ENCODE measurements around the gene ATP6V1B1.
A peak's percentile ranks its signal among the peaks of the same experiment; 100 is the strongest.

Gene ATP6V1B1

DNA sequence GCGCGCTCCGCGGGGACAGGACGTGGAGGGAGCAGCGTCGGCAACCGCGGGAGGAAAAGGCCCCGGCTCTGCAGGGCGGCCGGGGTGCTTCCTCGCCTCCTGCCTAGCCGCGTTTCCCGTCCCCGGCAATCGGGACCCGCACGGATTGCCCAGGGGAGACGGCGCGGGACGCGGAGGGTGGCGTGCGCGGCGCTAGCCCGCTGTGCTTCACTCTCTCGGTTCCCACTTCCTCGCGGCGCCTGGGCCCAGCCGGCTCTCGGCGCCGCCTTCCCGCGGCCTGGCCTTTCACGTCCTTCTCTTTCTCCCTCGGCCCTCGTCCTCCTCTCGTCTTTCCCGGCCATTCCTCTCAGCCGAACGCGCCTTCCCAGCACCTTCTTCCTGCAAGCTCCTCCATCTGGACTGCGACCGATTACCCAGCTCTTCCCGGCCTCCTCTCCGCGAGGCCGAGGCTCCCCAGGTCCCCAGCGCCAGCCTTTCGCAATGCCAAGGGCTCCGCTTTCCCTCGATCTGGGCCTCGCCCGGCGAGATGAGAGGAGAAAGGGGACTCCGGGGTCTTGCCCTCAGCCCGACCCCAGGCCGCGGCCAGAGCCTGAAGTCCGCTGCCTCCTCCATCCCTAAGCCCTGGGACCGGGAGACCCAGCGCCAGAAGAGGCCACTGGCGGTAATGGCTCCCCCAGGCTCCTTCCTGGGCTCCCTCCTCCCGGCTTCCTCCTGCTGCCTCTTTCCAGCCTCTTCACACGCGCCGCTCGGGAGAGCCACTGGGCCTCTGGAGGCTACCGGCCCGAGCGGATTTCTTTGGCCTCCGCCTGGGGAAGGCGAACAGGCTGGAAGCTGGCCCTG is 34.3 kb upstream of the ATP6V1B1 start:
- no peak for DNase-seq (ENCODE audit: low read depth in 3 of 3)

DNA sequence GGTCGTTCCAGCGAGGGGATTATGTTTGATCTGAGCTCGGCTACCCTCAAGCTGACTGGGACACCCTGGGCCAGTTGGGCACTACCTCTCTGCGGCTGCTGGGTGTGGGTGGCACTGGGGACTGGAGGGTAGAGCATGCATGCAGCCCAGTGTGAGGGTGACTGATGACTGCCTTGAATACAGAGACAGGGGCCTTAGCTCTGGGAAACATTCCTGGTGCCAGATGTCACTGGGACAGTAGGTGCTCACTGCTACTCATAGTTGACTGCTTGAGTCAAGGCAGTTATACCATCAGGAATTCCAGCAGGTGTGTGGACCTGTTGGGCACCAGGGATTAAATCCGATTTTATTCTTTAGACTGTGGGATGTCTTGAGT is 33.6 kb upstream of the ATP6V1B1 start:
- no peak for DNase-seq (ENCODE audit: low read depth in 3 of 3)

DNA sequence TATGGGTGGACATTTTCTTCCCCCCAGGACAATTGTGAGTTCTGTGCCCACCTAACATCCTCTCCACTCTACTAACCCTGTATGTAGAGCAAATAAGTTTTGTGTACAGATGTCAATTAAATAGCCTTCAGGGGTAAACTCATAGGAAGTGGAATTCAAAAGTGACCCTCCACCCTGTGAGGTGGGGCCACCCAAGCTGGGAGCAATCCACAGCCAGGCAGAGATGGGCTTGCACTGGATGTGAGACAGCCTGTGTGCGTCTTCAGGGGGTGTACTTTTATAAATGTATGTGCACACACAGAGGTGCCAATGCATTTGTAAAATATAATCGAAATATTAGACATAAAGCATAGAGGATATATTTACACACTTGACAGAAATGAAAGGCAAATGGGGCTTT is 33.1 kb upstream of the ATP6V1B1 start:
- no peak for DNase-seq (ENCODE audit: low read depth in 3 of 3)

DNA sequence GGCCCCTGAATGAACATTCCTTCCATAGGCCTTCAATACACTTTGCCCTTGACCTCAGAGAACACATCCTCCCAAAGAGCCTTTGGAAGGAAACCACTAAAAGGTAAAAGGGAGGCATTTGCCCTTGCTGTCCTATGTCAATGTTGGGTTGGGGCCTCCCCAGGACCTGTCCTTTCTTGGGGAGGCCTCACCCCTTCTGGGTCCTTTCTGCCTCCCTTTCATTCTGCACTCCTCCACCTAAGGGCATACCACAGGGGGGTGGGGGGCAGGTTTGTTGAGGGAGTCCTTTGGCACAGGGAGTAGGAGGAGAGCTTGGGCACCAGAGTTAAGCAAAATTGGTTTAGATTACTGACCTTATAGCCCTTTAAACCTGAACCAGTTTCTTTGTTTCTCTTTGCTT is 32.5 kb upstream of the ATP6V1B1 start:
- DNase-seq (ENCODE audit: low read depth in 3 of 3) = no peak

DNA sequence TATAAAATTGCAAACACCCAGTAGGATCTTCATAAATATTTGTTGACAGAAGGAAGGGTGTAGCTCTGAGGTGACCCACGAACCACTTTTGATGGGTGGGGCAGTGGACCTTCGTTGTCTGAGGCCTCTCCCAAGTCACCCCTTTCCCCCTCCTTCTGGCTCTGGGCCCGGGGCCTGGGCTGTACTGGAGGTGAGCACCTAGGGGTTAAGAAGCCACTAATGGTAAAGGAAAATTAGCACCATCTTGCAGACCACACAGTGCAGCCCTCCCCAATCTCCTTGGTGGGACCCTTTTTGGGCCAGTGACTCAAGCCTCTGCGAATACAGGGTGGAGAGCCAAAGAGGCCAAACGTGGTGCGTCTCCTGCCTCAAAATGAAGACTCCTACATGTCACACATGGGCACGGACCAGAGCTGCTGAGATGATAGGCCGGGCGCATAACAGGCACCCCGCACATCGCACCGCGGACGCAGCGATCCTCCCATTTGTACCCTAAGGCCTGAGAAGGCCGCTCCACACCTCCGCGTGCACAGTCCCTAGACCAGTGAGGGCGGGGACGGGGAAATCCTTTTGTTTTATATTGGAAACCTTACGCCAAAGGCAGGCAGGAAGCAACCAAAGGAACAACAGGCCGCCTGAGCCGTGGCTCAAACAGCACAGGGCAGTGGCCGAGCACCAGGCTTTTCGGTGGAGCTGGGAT is 31.9 kb upstream of the ATP6V1B1 start:
- DNase-seq (ENCODE audit: low read depth in 3 of 3) = no peak

DNA sequence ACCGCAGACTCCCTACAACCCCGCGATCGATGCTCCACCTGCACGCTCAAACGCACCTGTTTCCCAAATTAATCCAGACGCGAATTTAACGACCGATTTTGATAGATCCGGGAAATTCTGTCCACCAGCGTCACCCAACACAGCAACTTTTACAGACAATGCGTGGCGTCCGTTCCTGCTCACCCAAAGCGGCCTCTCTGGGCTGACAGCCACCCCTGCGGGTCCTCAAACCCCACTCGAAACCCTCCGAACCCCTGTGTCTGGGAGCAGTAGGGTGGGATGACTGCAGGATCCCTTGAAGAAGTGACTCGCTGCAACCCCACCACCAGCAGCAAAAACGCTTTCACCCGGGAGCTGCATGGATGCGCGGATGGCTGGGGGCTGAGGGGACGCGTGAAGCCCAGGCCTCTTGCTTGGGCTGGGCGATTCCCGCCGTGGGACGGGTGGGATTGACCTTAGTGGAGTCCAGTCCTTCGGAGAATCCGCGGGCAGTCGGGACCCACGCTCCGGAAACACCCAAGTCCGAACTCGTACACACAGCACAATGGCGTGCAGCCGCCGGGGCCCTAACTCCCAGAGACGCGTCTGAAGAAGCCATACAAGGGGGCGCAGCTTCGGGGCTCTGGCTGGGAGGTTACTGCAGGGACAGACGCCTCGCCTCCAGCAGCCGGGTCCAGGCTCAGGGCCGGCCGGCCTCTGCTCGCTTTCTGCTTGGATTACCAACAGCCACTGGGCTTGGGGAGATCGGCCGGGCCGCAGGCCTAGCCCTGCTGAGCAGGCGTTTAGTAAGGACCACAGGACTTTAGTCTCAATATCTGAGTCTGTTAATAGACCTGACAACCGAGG is 31.1 kb upstream of the ATP6V1B1 start:
- no peak for DNase-seq (ENCODE audit: low read depth in 3 of 3)

DNA sequence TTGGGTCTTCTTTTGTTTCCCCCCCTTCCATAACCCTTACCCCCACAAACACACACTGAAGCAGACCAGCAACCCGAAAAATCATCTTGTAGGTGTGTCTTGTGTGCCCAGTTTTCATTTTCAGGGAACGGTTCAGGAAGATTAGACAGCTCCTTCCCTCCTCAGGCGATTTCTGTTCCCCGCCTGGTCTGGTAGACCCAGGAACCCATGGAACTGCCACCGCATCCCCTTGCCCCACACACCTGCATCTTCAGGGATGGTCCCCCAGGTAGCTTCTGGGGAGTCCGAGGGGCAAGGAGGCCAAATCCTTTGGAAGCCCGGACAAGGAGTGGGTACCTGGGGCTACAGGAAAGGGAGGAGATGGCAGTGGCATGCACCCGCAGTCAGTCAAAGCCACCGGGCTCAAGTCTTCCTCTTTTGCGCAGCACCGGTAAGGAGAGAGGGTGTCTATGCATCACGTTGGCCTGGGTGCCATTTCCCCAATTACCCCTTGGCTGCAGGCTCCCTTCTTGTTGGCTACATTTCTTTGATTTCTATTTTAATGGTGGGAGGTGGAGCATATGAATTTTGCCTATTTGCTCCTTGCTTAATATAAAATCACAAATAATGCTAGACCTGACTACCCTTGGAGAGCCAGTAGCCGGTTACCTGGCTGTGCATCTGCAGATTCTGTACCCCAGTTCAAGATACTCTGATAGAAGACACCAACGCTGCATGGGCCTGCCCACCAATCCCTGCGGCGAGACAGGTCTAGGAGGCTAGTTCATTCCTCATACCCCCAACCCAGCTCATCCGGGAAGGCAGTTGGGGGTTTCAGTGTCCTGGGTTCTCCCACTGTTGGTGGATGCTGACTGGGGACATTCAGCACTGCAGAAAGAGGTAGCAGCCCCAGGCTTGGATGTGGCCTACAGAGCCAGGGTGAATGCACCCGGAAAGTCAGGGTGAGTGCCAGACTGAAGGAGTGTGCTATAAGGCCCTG is 30.0 kb upstream of the ATP6V1B1 start:
- no peak for DNase-seq (ENCODE audit: low read depth in 3 of 3)

DNA sequence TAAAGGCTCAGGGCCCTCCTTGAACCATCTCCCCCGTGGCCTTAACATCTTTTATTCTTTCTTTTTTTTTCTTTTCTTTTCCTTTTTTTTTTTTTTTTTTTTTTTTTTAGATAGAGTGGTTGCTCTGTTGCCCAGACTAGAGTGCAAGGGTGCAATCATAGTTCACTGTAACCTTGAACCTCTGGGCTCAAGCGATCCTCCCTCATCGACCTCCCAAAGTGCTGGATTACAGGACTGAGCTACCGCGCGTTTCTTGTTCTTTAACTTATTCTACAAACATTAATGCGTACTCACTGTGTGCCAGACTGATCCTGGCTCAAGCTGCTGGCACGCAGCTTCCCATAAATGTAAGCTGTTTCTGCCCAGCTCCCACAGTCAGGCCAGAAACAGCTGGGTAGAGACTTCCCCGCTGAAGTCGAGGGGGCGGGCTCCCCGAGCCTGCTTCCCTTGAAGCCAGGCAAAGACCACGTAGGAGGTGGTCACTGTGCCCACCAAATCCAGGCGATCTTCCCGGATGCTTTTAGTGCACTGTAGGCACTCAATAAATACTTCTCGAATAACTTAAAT is 29.2 kb upstream of the ATP6V1B1 start:
- no peak for DNase-seq (ENCODE audit: low read depth in 3 of 3)

DNA sequence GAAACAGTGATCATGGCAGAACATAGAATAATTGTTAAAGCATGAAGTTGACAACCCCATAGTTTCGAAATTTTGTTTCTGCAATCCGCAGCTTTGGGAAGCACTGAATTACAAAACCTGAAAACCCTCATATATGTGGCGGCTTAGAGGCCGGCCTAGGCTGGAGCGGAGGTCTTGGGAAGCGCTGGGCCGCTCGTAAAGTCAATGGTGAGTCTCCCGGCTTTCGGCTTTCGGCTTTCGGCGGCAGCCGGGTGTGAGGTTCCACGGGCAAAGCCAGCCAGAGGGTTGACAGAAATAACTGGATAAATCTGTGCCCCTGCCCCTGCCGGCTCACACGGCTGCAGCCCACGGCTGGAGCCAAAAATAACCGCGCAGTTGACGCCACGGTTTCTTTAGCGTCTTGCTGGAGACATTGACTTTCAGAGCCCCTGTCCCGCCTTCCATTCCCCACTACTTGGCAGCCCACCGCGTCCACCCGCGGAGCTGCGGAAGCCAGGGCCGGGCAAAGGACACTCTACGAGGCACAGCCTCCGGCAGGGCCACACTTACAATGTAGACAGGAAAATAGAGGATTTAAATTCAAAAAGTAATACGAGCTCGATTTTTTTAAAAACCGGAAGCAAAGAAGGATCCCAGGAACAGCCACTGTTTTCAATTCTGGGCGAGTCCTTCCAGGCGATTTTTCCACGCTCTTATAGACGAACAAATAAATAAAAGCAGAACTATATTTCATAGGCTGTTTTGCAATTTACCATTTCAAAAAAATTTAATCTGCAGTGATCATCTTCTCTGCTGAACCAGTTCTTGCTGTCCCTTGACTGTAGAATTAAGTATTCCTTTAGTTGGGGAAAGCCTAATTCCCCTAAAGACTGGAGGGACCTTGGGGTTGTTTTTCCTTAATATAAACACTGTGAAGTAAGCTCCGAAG is 28.3 kb upstream of the ATP6V1B1 start:
- DNase-seq (ENCODE audit: low read depth in 3 of 3) = no peak

DNA sequence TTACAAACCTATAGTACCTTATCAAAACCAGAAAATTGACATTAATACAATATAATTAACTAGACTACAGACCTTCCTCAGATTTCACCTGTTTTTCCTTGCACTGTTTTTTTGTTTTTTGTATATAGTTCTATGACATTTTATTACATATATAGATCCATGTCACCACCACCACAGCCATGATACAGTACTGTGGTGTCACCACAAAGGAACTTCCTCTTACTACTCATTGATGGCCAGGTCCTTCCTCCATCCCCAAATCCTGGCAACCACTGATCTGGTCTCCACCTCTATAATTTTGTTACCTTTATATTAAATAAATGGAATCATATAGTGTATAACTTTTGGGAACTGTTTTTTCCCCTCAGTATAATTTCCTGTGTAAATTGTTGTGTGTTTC is 19.4 kb upstream of the ATP6V1B1 start:
- DNase-seq (ENCODE audit: low read depth in 3 of 3) = no peak

DNA sequence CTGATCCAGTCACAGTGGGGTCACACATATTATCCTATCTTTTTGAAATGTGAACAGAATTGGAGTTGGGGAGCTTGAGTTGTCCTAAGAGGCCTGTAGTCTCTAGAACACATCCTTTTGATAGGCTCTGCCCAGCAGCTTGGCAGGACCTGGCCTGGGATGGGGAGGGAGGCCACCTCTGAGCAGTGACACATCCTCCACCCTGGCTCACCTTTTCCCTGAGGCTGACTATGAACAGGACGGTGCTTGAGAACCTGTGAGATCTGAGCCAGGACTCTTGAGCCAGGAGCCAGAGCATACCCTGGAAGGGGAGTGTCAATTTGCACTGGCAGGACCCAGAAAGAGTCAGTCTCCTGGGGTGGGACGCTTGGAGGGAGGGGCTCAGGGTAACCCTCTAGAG is 17.7 kb upstream of the ATP6V1B1 start:
- no peak for DNase-seq (ENCODE audit: low read depth in 3 of 3)

DNA sequence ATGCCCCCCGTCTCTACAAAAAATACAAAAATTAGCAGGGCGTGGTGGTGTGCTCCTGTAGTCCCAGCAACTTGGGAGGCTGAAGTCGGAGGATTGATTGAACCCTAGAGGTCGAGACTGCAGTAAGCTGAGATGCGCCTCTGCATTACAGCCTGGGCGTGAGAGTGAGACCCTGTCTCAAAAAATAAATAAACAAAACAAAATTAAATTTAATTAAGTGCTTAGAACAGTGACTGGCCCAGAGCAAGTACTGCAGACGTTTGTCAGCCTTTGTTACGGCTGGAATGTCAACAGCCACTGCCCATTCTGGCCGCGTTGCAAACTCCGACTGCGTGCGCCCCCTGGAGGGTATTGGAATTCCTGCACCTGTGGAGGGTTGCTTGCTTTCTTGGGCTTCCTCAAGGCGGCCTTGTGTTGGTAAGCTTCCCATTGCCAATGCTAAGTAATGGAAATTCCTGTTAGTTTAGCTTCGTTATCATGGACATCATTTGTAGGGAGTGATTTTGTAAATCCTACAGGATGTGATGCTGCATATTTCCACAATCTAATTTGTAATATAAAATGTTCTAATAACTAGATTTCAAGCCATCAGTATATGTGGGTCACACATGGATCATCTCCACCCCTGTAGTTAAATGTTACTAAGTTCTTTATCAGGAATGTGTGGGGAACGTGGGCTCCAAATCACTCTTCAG is 15.9 kb upstream of the ATP6V1B1 start:
- DNase-seq (ENCODE audit: low read depth in 3 of 3) = peak; percentile 48 to 66 (median 54)

DNA sequence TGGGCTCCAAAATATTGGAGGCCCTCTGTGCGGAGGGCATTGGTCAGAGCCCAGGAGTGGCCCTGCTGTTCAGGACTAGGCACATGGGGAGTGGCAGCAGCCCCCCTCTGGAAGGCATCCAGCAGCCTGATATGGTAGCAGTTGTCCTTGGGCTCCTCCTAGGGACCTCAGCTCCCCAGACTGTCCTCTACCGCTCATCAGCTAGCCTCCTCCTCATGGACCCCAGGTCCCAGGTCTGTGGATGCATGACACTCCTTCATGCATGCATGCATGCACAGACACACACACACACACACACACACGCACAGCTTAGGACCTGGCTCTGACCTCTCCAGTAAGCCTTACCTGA is 15.4 kb upstream of the ATP6V1B1 start:
- DNase-seq (ENCODE audit: low read depth in 3 of 3) = no peak

DNA sequence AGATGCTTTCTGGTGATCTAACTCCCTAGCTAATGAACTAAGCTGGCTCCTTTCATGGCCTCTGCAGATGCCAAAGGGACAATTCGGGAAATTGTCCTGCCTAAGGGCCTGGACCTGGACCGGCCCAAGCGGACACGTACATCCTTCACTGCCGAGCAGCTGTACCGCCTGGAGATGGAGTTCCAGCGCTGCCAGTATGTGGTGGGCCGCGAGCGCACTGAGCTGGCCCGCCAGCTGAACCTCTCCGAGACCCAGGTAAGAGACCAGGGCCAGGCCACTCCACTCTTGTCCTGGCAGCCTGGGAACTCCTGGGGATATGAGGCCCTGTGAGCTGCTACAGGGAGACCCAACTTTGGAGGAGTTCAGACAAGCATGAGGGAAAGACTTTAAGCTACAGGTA is 14.7 kb upstream of the ATP6V1B1 start:
- no peak for DNase-seq (ENCODE audit: low read depth in 3 of 3)

DNA sequence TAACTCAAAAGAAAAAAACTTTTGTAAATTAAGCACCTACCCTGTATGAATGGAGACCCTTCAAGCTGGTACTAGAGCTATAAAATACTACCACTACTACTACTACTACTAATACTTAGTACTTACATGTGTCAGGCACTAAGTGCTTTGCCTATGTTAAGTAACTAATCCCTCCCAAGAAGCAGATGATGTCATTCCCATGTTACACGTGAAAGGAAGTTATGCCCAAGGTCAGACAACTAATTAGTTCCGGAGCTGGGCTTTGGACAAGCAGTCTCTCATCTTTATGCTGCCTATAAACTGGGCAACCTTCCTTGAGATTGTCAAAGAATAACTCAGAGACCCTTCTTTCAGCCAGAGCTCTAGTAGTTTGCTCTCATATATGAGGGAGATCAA is 13.9 kb upstream of the ATP6V1B1 start:
- no peak for DNase-seq (ENCODE audit: low read depth in 3 of 3)

DNA sequence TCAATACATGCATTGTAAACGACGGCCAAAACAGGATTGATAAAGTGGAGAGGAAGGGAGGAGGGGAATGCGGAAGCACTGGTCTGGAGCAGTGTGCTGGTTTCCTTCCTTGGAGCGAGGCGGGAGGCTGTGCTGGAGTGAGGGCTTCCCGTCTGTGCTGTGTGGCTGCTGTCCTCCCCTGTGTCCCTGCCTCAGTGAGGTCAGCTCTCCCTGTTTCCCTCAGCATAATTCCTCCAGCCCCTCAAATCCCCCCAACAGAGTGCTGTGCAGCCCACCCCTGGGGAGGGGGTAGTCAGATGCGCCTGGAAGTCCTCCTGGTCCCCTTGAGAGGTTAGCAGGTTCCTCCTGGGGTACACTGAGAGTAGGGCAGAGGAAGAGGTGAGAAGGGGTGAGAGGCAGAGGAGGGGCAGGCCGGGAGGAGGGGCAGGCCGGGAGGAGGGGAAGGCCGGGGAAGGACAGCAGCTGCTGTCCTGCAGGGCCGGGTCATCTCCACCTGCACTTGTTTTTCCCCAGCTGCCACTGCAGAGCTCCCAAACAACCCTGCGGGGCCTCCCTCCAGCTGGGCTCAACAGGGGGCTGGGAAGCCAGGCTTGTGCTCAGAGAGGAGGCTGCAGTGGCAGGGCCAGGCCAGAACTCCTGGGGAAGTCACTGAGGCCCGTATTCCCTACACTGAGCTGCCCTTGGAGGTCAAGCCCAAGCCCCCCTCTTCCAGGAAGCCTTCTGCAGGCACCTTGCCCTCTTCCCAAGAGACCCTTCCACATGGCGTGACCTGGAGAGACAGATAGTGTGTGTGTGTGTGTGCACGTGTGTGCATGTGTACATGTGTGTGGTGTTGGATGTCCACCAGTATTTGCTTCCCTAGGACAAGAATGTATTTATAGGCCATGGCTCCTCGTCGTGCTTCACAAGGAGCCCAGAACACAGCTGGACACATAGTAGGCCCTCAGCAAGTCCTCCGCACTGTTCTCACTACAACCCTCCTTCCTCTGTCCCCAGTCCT is 13.2 kb upstream of the ATP6V1B1 start:
- no peak for DNase-seq (ENCODE audit: low read depth in 3 of 3)

DNA sequence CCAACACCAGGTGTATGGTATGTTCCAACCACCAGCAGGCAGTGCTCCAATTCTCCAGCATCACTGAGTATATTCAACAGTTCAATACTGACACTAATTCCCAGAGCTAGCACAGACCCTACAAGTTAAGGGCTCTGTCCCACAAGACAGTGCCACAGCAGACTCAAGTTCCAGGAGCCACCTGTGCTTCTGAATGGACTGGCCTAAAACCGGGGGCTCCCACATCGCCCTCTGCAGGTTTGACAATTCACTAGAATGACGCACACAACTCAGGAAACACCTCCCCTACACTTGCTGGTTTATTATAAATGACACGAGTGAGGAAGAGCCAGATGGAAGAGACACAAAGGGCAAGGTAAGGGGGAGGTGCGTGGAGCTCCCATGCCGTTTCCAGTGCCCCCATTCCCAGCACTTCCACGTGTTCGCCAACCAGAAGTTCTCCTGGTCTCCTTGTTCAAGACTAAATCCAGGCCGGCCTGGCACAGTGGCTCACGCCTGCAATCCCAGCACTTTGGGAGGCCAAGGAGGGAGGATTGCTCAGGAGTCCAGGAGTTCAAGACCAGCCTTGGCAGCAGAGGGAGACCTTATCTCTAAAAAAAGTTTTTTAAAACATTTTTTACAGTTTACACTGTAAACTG is 12.2 kb upstream of the ATP6V1B1 start:
- DNase-seq (ENCODE audit: low read depth in 3 of 3) = no peak

DNA sequence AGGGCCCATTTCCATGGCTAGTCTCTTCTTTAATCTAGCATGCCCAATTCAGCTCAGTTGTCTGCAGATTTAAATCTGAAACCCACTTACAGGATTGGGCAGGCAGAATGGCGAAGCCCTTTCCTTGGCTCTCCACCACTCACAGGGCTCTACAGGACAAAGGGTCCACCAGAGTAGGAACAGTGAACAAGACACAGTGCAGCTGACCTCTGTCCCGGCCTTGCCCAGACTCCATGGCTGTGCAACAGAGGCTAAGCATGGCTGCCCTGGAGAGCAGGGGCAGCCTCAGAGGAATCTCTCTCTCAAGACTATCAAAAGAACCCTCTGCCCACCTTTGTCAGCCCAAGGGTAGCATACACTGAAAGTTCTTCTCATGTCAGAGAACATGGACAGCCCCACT is 9.7 kb upstream of the ATP6V1B1 start:
- DNase-seq (ENCODE audit: low read depth in 3 of 3) = no peak

Data from stimulated activated CD4-positive, alpha-beta T cell treated with anti-CD3 and anti-CD28 coated beads, TNF-alpha, amount 100 ng/mL, for 4 hours (primary cell).